Measurements from ENCODE around the gene RNF31. TPM values are rescaled to one million over a fixed set of nuclear protein-coding genes. Genes with fewer than 3 reads are reported as not detected.

RNF31 gene
- total RNA-seq, 6 experiments from 2014 or later = 38.5 to 53.6 (median 47.2) TPM

DNA sequence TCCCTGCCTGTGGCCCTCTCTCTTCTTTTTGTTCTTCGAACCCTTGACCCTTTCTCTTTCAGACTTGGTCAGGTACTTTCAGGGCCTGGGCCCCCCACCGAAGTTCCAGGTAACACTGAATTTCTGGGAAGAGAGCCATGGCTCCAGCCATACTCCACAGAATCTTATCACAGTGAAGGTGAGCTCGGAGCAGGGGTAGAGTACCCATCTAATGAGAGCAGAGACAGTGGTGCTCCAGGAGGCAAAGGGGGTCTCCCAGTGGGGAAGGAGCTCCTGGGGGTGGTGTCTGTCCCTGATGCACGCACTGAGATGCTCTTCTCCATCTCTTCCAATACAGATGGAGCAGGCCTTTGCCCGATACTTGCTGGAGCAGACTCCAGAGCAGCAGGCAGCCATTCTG is 18.5 kb downstream of the RNF31 start:
- no peak overlapping the region for H3K27ac Mint-ChIP-seq
- peaks cover 20% of the 10 kb centered on the region for H3K36me3 Mint-ChIP-seq (ENCODE audit: low read depth)
- DNase-seq = no peak
- peaks cover 23% of the 10 kb centered on the region for H3K4me1 Mint-ChIP-seq (ENCODE audit: low read depth)
- TF ChIP-seq, protein P1, sequence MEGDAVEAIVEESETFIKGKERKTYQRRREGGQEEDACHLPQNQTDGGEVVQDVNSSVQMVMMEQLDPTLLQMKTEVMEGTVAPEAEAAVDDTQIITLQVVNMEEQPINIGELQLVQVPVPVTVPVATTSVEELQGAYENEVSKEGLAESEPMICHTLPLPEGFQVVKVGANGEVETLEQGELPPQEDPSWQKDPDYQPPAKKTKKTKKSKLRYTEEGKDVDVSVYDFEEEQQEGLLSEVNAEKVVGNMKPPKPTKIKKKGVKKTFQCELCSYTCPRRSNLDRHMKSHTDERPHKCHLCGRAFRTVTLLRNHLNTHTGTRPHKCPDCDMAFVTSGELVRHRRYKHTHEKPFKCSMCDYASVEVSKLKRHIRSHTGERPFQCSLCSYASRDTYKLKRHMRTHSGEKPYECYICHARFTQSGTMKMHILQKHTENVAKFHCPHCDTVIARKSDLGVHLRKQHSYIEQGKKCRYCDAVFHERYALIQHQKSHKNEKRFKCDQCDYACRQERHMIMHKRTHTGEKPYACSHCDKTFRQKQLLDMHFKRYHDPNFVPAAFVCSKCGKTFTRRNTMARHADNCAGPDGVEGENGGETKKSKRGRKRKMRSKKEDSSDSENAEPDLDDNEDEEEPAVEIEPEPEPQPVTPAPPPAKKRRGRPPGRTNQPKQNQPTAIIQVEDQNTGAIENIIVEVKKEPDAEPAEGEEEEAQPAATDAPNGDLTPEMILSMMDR (IDR thresholded peaks at IDR 0.05) = no peak
- no peaks in the 10 kb centered on the region; the same call in 1 of the 2 replicates for H3K27me3 Mint-ChIP-seq (ENCODE audit: insufficient read depth)
- no peak overlapping the region for H3K4me3 Mint-ChIP-seq
- H3K9me3 Mint-ChIP-seq = no peaks in the 10 kb centered on the region

DNA sequence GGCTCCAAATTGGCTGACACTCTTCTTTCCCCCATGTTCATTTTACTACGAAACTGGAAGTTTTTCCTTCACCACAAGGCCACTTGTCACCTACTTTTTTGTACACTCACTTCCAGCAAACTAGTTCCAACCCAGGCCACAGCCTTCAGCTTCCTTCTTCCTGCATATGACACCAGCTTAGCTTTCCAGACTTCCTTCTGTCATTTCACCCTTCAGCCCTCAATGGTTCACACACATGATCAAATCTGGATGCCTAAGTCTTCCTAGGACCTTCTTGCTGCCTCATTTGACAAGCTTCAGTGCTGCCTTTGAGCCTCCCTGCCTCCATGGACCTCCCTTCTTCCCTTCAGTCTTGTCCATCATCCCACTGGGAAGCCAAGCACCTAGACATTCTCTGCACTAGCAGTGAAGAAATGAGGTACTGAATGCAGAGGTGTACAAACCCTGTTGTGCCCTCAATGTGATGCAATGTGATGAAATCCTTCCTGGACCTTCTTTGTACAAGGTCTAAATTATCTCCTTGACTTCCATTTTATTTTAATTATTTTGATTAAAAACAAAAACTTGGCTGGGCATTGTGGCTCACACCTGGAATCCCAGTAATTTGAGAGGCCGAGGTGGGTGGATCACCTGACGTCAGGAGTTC is 20.3 kb downstream of the RNF31 start:
- Mint-ChIP-seq H3K4me3 (no peak overlapping the region), H3K9me3 (no peaks in the 10 kb centered on the region), H3K27ac (no peak overlapping the region), H3K4me1 (ENCODE audit: low read depth) (peaks cover 6% of the 10 kb centered on the region; the same call in 1 of the 2 replicates), H3K36me3 (ENCODE audit: low read depth) (peaks cover 14% of the 10 kb centered on the region; the same call in 1 of the 2 replicates), H3K27me3 (ENCODE audit: insufficient read depth) (no peaks in the 10 kb centered on the region; the same call in 1 of the 2 replicates)
- TF ChIP-seq, protein P1 (IDR thresholded peaks at IDR 0.05) = no peak
- no peak for DNase-seq

DNA sequence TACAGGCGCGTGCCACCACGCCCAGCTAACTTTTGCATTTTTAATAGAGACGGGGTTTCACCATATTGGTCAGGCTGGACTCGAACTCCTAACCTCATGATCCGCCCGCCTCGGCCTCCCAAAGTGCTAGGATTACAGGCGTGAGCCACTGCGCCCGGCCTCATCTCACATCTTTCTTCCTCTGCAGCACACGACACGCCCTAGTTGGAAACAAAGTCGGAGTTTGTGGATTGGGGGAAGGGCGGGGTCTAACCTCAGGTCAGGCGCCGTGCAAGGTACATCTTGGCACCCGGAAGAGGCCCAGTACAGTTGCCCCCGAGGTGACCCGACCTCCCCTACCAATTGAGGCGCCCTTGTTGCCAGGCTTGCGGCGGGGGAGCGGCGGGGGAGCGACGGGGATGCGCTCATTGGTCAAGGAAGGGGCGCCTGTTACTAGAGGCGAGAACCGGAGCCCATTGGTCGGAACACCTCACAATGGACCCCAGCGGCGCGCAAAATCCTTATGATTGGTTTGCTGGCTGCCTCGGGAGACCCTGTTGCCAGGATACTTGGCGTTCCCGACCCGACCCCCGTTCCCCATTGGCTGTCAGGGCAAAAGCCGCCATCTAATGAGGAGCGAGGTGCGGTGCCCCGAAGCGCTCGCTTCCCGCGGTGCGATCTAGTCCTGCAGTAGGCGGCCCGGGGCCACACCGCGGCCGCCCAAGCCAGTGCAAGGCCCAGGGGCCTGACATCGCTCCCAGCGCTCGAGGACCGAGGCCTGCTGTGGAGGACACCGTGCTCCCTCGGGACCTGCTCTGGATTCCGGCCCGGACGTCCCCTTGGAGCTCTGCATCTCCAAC is 24.3 kb downstream of the RNF31 start, which contains the start of gene REC8:
TSS of gene REC8 (plus strand) at position 659 of the 839 bp plus-strand sequence. CDS start 473 bp downstream, outside the sequence.
- Mint-ChIP-seq H3K4me1 (ENCODE audit: low read depth) (no peaks in the 10 kb centered on the region), H3K27me3 (ENCODE audit: insufficient read depth) (peaks cover 5% of the 10 kb centered on the region), H3K36me3 (ENCODE audit: low read depth) (peaks cover 10% of the 10 kb centered on the region; the same call in 1 of the 2 replicates), H3K9me3 (no peaks in the 10 kb centered on the region), H3K4me3 (no peak within 1 kb of the TSS), H3K27ac (no peak within 1 kb of the TSS)
- DNase-seq = no peak
- TF ChIP-seq, protein P1 (IDR thresholded peaks at IDR 0.05) = no peak

DNA sequence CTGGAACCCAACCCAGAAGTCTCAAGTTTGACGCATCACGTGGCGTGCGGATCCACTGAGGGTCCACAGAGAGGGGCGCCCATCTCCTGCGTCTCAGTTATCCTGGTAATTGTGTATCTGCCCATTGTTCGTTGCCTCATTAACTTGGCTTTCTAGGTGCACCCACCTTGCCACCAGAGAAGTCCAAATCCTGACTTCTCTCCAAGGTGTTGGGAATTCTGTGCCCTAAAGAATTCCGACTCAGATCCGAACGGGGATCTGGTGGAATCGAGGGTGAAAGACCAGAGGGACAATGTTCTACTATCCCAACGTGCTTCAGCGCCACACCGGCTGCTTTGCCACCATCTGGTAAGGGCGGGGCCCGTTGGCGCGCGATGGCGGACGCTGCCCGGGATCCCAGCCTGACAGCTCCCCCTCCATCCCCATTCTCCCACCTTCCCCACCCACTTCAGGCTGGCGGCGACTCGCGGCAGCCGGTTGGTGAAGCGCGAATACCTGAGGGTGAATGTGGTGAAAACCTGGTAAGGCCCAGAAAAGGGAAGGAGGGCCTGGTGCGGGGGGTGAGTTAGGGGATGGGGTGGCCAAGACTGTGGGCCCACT is 25.1 kb downstream of the RNF31 start:
- H3K4me3 Mint-ChIP-seq = no peak overlapping the region
- H3K36me3 Mint-ChIP-seq (ENCODE audit: low read depth) = peaks cover 8% of the 10 kb centered on the region; the same call in 1 of the 2 replicates
- H3K27ac Mint-ChIP-seq = no peak overlapping the region
- no peaks in the 10 kb centered on the region for H3K9me3 Mint-ChIP-seq
- no peak for DNase-seq
- no peaks in the 10 kb centered on the region for H3K4me1 Mint-ChIP-seq (ENCODE audit: low read depth)
- H3K27me3 Mint-ChIP-seq (ENCODE audit: insufficient read depth) = peaks cover 6% of the 10 kb centered on the region
- TF ChIP-seq, protein P1 (IDR thresholded peaks at IDR 0.05) = no peak

DNA sequence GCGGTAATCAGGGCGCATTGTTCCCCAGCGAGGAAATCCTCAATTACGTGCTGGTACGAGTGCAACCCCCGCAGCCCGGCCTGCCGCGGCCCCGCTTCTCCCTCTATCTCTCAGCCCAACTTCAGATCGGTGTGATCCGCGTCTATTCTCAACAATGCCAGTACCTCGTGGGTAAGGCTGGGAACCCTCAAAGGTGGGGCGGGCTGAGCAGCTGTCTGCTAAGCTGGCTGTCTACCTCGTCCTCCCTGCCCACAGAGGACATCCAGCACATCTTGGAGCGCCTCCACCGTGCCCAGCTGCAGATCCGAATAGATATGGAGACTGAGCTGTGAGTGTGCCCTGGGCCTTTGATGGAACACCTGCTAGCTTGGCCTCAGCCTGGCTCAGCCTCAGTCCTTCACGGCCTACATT is 25.6 kb downstream of the RNF31 start:
- TF ChIP-seq, protein P1 (IDR thresholded peaks at IDR 0.05) = no peak
- Mint-ChIP-seq H3K27me3 (ENCODE audit: insufficient read depth) (peaks cover 6% of the 10 kb centered on the region), H3K36me3 (ENCODE audit: low read depth) (peaks cover 5% of the 10 kb centered on the region; the same call in 1 of the 2 replicates), H3K4me3 (no peak overlapping the region), H3K9me3 (no peaks in the 10 kb centered on the region), H3K27ac (no peak overlapping the region), H3K4me1 (ENCODE audit: low read depth) (no peaks in the 10 kb centered on the region)
- DNase-seq = no peak
